ENCODE measurements around the gene TOR1AIP1. TPM values are rescaled to one million over a fixed set of nuclear protein-coding genes. Genes with fewer than 3 reads are reported as not detected.
"Not testable (repeated sequence)": the region's sequence is repeated elsewhere in the genome, so short reads cannot be mapped to it uniquely, and the experiment has no call there.

Gene TOR1AIP1, protein sequence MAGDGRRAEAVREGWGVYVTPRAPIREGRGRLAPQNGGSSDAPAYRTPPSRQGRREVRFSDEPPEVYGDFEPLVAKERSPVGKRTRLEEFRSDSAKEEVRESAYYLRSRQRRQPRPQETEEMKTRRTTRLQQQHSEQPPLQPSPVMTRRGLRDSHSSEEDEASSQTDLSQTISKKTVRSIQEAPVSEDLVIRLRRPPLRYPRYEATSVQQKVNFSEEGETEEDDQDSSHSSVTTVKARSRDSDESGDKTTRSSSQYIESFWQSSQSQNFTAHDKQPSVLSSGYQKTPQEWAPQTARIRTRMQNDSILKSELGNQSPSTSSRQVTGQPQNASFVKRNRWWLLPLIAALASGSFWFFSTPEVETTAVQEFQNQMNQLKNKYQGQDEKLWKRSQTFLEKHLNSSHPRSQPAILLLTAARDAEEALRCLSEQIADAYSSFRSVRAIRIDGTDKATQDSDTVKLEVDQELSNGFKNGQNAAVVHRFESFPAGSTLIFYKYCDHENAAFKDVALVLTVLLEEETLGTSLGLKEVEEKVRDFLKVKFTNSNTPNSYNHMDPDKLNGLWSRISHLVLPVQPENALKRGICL
- total RNA-seq = 53.7 and 60.6 TPM in 2 replicates
- long read RNA-seq, full-length matches to known transcripts = 211 of 234 reads
- long read RNA-seq, partial matches to known transcripts = 2 of 234 reads
- long read RNA-seq, other reads (novel, unspliced or antisense) = 21 of 234 reads

DNA sequence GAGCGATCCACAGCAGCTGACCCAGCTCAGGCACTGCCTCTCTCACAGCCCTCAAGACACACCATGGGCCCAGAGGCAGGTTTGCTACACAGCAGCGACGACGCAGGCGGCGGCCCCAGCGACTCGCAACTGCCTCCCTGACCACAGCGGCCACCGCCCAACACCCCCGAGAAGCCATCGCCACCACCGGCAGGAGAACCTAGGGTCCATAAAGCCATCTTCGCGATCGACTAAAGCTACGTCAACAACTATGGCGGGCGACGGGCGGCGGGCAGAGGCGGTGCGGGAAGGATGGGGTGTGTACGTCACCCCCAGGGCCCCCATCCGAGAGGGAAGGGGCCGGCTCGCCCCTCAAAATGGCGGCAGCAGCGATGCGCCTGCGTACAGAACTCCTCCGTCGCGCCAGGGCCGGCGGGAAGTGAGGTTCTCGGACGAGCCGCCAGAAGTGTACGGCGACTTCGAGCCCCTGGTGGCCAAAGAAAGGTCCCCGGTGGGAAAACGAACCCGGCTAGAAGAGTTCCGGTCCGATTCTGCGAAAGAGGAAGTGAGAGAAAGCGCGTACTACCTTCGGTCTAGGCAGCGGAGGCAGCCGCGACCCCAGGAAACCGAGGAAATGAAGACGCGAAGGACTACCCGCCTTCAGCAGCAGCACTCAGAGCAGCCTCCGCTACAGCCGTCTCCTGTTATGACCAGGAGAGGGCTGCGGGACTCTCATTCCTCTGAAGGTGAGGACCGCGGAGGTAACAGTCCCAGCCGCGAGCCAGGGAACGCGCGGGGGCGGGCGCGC lies at the start of gene TOR1AIP1:
Gene TOR1AIP1 (plus strand): TSS at position 33 of the 787 bp plus-strand sequence. CDS start 218 bp downstream, at position 251.
- Mint-ChIP-seq H3K9me3 (ENCODE audit: unreplicated experiment) (no peaks in the 10 kb centered on the region), H3K27me3 (ENCODE audit: unreplicated experiment) (no peaks in the 10 kb centered on the region), H3K4me3 (ENCODE audit: unreplicated experiment) (peak within 1 kb of the TSS; percentile 98), H3K4me1 (ENCODE audit: unreplicated experiment) (peaks cover 42% of the 10 kb centered on the region), H3K36me3 (ENCODE audit: unreplicated experiment) (peaks cover 14% of the 10 kb centered on the region), H3K27ac (ENCODE audit: unreplicated experiment) (peak within 1 kb of the TSS; percentile 100)
- DNase-seq (ENCODE audit: extremely low spot score, unreplicated experiment) = peak; percentile 99
- TF ChIP-seq, protein P1, sequence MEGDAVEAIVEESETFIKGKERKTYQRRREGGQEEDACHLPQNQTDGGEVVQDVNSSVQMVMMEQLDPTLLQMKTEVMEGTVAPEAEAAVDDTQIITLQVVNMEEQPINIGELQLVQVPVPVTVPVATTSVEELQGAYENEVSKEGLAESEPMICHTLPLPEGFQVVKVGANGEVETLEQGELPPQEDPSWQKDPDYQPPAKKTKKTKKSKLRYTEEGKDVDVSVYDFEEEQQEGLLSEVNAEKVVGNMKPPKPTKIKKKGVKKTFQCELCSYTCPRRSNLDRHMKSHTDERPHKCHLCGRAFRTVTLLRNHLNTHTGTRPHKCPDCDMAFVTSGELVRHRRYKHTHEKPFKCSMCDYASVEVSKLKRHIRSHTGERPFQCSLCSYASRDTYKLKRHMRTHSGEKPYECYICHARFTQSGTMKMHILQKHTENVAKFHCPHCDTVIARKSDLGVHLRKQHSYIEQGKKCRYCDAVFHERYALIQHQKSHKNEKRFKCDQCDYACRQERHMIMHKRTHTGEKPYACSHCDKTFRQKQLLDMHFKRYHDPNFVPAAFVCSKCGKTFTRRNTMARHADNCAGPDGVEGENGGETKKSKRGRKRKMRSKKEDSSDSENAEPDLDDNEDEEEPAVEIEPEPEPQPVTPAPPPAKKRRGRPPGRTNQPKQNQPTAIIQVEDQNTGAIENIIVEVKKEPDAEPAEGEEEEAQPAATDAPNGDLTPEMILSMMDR (IDR thresholded peaks at IDR 0.05) = peak; percentile 49

DNA sequence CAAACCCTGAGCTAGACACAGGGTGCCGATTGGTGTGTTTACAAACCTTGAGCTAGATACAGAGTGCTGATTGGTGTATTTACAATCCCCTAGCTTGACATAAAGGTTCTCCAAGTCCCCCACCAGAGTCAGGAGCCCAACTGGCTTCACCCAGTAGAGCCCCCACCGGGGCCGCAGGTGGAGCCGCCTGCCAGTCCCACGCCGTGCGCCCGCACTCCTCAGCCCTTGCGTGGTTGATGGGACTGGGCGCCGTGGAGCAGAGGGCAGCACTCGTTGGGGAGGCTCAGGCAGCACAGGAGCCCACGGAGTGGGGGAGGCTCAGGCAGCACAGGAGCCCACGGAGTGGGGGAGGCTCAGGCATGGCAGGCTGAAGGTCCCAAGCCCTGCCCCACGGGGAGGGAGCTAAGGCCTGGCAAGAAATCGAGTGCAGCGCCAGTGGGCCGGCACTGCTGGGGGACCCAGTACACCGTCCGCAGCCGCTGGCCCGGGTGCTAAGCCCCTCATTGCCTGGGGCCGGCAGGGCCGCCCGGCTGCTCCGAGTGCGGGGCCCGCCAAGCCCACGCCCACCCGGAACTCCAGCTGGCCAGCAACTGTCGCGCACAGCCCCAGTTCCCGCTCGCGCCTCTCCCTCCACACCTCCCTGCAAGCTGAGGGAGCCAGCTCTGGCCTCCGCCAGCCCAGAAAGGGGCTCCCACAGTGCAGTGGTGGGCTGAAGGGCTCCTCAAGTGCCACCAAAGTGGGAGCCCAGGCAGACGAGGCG lies 45.2 kb upstream of the TOR1AIP1 start:
- H3K36me3 Mint-ChIP-seq (ENCODE audit: unreplicated experiment); H3K9me3 Mint-ChIP-seq (ENCODE audit: unreplicated experiment); H3K27me3 Mint-ChIP-seq (ENCODE audit: unreplicated experiment); H3K4me1 Mint-ChIP-seq (ENCODE audit: unreplicated experiment); H3K27ac Mint-ChIP-seq (ENCODE audit: unreplicated experiment); H3K4me3 Mint-ChIP-seq (ENCODE audit: unreplicated experiment); DNase-seq (ENCODE audit: extremely low spot score, unreplicated experiment): not testable (repeated sequence)

DNA sequence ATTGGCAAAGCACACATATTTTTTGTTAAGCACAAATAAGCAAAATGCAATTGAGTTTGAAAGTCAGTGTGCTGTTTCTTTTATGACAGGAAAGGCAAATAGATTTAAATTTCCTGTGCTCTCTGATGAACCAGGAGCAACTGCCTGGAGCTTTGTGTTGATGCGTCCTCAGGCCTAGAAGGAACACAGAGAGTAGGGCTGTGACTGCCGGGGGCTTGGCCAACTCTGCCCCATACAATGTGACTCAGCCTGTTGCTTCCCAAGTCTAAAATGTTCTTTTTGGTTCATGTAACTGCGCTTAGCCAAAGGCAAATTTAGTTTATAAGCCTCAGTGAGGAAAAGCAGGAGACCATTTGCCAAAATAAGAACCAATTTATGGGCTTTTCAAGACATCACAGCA lies 42.0 kb upstream of the TOR1AIP1 start:
- Mint-ChIP-seq H3K27ac (ENCODE audit: unreplicated experiment) (no peak overlapping the region), H3K4me3 (ENCODE audit: unreplicated experiment) (no peak overlapping the region), H3K9me3 (ENCODE audit: unreplicated experiment) (no peaks in the 10 kb centered on the region), H3K36me3 (ENCODE audit: unreplicated experiment) (peaks cover 17% of the 10 kb centered on the region), H3K27me3 (ENCODE audit: unreplicated experiment) (no peaks in the 10 kb centered on the region), H3K4me1 (ENCODE audit: unreplicated experiment) (no peaks in the 10 kb centered on the region)
- TF ChIP-seq, protein P1 (IDR thresholded peaks at IDR 0.05) = no peak
- no peak for DNase-seq (ENCODE audit: extremely low spot score, unreplicated experiment)

DNA sequence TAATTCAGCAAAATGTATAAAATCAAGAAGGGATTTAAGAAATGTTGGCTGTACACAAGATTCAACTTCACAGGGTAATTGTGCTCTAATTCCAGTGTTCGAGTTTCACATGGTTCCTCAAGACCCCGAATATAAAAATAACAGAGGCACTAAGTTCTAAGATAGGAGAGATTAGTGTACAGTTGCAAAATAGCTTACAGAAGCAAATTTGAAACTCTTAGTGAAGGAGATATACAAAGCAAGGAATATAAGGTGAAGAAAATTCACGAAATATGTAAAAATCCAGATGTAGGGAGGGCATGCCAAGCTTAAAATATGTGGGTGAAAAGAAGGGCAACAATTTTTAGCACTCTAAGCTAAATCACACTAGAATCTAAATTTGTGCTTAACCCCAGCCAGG lies 33.9 kb upstream of the TOR1AIP1 start:
- no peaks in the 10 kb centered on the region for H3K9me3 Mint-ChIP-seq (ENCODE audit: unreplicated experiment)
- H3K36me3 Mint-ChIP-seq (ENCODE audit: unreplicated experiment) = peaks cover 43% of the 10 kb centered on the region
- H3K4me1 Mint-ChIP-seq (ENCODE audit: unreplicated experiment) = no peaks in the 10 kb centered on the region
- H3K4me3 Mint-ChIP-seq (ENCODE audit: unreplicated experiment) = no peak overlapping the region
- H3K27ac Mint-ChIP-seq (ENCODE audit: unreplicated experiment) = no peak overlapping the region
- H3K27me3 Mint-ChIP-seq (ENCODE audit: unreplicated experiment) = no peaks in the 10 kb centered on the region
- DNase-seq (ENCODE audit: extremely low spot score, unreplicated experiment) = no peak
- TF ChIP-seq, protein P1 (IDR thresholded peaks at IDR 0.05) = no peak

DNA sequence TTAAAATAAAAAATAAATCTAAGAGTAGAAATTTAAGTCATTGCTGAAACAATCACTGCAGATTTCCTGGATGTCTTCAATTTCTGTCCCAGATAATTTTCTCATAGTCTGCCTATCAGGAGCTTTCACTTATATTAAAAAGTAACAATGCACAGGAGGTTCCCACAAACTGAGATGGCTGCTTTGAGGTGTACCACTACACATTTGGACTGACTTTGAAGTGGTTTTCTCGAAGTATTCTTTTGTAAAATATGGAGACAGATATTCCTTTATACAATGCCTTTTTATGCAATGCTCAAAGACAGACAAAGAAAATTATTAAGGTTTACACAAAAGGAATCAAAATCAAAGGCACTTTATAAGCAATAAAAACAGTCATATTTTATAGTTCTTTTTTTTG lies 29.0 kb upstream of the TOR1AIP1 start:
- TF ChIP-seq, protein P1 (IDR thresholded peaks at IDR 0.05) = no peak
- Mint-ChIP-seq H3K27me3 (ENCODE audit: unreplicated experiment) (no peaks in the 10 kb centered on the region), H3K27ac (ENCODE audit: unreplicated experiment) (no peak overlapping the region), H3K4me1 (ENCODE audit: unreplicated experiment) (no peaks in the 10 kb centered on the region), H3K4me3 (ENCODE audit: unreplicated experiment) (no peak overlapping the region), H3K36me3 (ENCODE audit: unreplicated experiment) (peaks cover 29% of the 10 kb centered on the region), H3K9me3 (ENCODE audit: unreplicated experiment) (no peaks in the 10 kb centered on the region)
- no peak for DNase-seq (ENCODE audit: extremely low spot score, unreplicated experiment)

DNA sequence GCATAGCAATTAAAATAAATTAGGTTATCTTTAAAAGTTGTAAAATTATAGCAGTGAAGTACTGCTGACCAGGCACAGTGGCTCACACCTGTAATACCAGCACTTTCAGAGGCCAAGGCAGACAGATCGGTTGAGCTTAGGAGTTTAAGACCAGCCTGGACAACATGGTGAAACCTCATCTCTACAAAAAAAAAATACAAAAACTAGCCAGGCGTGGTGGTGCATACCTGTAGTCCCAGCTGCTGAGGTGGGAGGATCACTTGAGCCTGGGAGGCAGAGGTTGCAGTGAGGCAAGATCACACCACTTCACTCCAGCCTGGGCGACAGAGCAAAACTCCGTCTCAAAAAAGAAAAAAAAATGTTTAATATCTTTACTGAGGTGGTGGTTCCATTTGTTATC lies 26.3 kb upstream of the TOR1AIP1 start:
- not testable (repeated sequence) for H3K27ac Mint-ChIP-seq (ENCODE audit: unreplicated experiment); H3K9me3 Mint-ChIP-seq (ENCODE audit: unreplicated experiment); H3K4me3 Mint-ChIP-seq (ENCODE audit: unreplicated experiment); DNase-seq (ENCODE audit: extremely low spot score, unreplicated experiment); H3K27me3 Mint-ChIP-seq (ENCODE audit: unreplicated experiment); H3K4me1 Mint-ChIP-seq (ENCODE audit: unreplicated experiment)
- peaks cover 27% of the 10 kb centered on the region for H3K36me3 Mint-ChIP-seq (ENCODE audit: unreplicated experiment)
